Activated CD4-positive, alpha-beta T cell treated with anti-CD3 and anti-CD28 coated beads for 1 hour (primary cell): ENCODE measurements around the gene CALB2.

Experiments
- DNase-seq: peaks from one replicate; pipeline ENCODE4 v3.0.0-alpha.2; 2020

Gene CALB2

DNA sequence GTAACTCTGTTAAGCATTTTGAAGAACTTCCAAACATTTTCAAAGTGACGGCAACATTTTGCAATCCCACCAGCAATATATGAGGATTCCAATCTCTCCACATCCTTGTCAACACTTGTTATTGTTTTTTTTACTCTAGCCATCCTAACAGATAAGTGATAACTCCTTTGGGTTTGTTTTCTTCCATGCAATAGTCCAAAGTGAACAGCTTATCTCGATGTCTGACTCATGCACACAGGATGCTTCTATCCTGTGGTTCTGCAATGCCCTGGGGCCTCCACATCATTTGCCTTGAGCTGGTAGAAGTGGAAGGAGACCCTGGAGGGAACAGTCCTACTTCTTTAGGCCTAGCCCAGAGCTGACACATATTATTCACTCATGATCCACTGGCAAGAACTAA is 70.4 kb downstream of the CALB2 start:
- no peak for DNase-seq

DNA sequence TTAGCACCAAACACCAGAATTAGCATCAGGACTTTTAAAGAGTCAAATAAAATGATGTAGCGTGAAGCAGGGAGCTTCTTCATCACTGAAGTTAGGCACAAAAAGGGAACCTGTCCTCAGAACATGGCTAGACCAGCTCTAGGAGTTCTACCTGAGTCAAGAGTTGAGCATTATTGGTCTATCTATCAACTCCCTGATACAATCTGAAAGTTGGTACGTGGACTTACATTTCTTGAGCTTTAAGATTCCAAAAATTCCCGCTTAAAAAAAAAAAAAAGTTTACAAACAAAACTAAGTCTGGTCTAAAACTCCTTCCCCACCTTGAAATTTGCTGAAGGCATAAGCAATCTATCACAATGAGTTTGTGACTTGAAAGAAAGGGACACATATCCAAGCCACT is 71.1 kb downstream of the CALB2 start:
- DNase-seq, result no peak

- no peak for DNase-seq
Observed at GRCh38 chr16:71430744-71431143, 72.2 kb downstream of the CALB2 start.

- no peak for DNase-seq
Observed at GRCh38 chr16:71431176-71431575, 72.7 kb downstream of the CALB2 start.

- DNase-seq, result no peak
Observed at GRCh38 chr16:71431991-71432390, 73.5 kb downstream of the CALB2 start.

- DNase-seq, result no peak
Observed at GRCh38 chr16:71432906-71433305, 74.4 kb downstream of the CALB2 start.

DNA sequence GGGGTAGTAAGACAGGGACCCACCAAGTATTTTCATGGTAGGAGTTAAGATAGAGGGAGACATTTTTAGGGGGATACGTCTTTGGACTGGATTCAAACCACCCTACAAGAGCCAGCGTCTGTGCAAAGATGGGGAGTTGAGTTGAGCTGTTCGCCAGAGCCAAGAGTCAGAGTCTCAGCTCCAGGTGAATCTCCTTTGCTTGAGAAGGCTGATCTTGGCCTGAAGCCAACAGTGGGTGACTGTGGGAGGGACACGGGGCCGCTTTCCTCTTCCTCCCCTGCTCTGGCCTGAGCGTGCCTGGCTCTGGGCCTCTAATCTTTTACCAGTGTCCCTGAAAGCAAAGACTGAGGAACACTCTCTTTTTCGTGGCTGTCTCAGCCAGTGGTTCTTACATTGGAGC is 78.0 kb downstream of the CALB2 start:
- DNase-seq, result no peak

DNA sequence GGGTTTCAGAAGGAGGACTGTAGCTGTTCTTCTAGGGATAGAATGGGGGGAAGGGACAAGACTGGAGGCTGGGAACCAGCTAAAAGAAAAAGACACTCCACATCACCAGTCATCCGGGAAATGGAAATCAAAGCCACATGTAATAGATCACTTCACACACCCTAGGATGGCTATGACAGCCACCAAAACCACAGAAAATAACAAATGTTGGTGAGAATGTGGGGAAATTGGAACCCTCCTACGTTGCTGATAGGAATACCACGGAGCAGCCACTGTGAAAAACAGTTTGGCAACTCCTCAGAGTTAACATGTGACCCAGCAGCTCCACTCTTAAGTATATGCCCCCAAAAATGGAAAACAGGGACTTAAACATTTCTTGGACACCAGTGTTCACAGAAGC is 81.0 kb downstream of the CALB2 start:
- no peak for DNase-seq
